ENCODE measurements around the gene AIP.
"Not testable (repeated sequence)": the region's sequence is repeated elsewhere in the genome, so short reads cannot be mapped to it uniquely, and the experiment has no call there.

The AIP gene

GRCh38 chr11:67507864-67508485, 25.1 kb downstream of the AIP start, which contains the start of gene CDK2AP2:
Gene CDK2AP2 (minus strand): TSS chr11:67508162. CDS start chr11:67508082, 80 bp downstream.
- DNase-seq = peak; percentile 97

DNA sequence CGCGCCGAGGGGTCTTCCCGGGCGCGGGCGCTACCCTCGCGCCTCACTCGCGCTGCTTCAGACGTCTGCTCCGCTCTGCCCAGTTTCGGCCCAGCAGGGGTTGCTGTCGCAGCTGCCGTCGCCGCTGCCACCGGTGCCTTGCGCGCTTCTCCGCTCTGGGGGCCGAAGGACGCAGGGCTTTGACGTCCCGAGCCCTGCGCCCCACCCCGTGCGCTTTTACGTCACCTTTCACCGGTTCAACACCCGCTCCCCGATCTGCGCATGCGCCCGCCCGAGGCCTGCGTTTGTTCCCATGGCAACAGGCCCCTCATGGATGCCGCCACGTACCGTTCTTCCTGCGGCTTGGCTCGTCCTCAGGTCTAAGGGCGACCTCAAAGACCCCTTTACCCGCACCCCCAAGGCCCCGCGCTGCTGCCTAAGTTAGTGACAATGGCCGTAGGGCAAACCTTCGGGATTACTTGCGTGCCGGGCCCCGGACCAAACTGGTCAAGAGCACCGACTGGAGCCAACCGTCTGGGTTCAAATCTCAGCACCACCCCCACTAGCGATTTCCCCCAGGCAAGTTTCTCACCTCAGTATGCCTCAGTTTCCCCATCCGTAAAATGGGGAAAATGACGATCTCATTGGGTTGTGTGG, 25.8 kb downstream of the AIP start:
- DNase-seq = peak; percentile 98

- no peak for DNase-seq
Observed at GRCh38 chr11:67510023-67510345, 27.2 kb downstream of the AIP start.

GRCh38 chr11:67511558-67511957, 28.7 kb downstream of the AIP start:
- DNase-seq = not testable (repeated sequence)

- no peak for DNase-seq
Observed at GRCh38 chr11:67514116-67514515, 31.3 kb downstream of the AIP start.

GRCh38 chr11:67516806-67517205, 34.0 kb downstream of the AIP start:
- no peak for DNase-seq

- no peak for DNase-seq
Observed at GRCh38 chr11:67517784-67518552, 35.1 kb downstream of the AIP start.

- no peak for DNase-seq
Observed at GRCh38 chr11:67519726-67520125, 36.9 kb downstream of the AIP start.

GRCh38 chr11:67520856-67521824, 38.3 kb downstream of the AIP start:
- DNase-seq = no peak

DNA sequence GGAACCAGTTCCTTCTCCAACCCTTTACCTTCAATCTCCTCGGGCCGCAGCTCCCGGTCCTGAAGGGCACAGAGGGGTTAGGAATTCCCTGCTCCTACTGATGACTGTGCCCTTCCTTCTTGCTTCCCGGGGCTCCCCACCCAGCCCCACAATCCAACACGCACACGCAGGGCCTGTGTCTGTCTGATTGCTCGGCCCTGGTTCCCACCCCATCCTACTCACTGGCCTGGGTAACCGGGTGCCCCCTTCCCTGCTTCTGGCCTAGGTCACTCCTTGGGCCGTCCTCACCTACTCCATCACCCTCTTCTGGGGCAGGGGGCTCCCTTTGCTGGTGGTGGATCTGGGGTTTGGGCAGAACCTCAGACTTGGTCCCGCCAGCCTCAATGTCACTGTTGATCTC, 39.1 kb downstream of the AIP start:
- DNase-seq = no peak

DNA sequence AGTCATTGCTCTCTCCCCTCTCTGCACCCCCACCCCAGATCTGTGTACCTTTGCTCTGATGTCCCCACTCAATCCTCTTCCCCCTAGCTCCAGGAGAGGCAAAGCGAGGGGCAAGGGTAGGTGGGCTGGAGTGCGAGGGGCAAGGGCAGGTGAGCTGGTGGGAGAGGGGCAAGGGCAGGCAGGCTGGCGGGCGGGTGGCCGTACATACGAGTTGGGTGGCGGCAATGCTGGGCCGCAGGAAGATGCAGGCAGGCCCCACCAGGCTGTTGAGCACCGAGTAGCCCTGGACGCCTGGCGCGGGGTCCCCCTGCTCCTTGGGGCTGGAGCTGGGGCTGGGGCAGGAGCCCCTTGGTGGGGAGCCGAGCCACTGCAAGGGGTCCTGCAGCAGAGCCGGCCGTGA, 39.5 kb downstream of the AIP start:
- DNase-seq = no peak

- no peak for DNase-seq
Observed at GRCh38 chr11:67522844-67523555, 40.2 kb downstream of the AIP start, which contains the start of gene CABP2. Gene CABP2 (minus strand): TSS chr11:67523446. CDS start chr11:67523326, 120 bp downstream.

DNA sequence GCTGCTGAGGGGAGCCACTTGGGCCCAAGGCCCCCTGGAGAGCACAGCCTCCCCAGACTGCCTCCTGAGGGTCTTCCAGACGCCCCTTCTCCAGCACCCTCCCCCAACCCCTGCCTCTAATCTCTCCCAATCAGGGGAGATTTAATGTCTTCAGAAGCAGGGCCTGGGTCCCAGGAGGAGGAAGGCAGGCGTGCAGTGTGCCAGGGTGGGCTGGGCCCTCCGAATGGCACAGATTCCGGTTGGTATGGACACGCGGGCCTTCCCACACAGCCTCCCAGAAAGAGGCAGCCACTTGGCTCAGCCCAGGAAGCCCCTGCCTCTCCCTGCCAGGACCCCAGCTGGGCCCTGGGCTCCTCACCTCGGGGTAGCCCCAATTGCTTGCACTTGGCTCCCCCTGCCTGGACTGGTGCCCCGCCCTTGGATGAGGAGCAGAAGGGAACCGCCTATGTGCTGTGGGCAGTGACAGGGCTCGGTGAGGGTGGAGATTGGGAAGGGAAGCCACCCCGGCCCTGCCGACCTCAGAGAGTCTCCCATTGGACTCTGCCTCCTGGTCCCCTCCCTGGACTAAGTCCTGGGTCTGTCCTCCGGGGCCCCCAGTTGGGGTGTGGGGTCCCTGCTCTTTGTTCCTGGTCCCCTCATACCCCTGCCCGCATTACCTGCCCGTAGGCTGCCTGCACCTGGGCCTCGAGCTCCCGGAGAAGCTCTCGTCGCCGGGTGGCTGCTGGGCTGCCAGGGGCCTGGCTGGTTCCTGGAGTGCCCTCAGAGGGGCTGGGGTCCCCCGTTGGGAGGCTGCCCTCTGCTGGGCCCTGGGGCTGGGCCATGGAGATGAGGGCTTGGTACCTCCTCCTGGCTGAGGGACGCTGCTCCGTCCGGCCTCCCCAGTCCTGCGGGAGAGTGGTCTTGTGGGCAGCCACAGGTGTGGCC, 41.0 kb downstream of the AIP start:
- DNase-seq = no peak

DNA sequence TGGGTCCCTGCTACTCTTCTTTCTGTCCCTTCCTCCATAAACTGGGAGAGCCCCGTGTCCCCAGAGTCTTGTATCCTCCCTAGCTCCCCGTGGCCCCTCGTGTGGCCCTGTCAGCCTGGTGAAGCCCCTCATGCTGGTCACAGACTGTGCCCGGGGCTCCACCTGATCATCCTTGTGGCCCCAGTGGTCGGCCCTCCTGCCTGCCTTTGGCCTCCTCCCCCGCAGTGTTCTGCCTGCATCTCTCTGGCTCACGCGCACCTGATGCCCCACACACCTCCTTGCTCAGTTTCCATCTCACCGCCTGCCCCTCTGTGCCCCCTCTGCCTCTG, 41.6 kb downstream of the AIP start:
- no peak for DNase-seq

DNA sequence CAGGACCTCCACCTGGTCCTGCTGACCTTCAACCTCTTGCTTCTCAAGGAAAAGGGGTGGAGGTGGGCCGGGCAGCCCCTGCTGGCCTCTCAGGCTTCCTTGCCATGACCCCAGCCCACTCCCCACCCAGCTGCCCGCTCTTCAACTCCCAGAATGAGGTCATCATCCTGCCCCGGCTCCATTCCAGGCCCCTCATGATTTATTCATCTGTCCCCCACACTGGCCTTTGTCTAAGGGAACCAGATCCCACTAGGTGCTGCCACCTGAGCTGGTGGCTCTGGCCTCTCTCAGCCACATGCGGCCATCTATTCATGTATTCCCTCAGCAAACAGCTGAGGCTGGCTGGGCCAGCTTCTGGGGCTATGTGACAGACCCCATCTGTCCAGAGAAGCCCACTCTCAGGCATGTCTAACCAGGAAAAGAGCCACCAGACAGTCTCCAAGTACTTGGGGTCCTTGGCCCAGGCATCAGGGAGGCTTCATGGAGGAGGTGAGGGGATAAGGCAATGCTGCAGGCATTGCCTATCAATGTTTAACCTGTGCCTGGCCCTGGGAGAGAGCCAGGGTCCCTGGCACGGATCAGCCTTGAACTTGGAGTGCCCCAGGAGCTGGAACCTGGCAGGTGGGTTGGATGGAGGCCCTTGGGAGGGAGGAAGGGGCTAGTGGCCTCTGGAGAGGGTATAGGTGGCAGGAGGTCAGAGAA, 42.6 kb downstream of the AIP start:
- DNase-seq = no peak

DNA sequence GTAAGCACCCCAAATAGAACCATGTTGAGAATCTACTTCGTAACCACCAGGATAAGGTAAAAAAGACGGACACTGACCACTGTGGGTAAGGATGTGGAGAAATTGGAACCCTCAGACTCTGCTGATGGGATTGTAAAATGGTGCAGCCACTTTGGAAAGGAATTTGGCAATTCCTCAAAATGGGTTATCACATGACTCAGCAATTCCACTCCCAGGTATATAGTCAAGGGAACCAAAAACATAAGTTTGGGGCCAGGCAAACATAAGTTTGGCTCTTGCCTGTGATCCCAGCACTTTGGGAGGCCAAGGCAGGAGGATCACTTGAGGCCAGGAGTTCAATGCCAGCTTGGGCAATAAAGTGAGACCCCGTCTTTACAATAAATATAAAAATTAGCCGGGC, 45.5 kb downstream of the AIP start:
- no peak for DNase-seq

DNA sequence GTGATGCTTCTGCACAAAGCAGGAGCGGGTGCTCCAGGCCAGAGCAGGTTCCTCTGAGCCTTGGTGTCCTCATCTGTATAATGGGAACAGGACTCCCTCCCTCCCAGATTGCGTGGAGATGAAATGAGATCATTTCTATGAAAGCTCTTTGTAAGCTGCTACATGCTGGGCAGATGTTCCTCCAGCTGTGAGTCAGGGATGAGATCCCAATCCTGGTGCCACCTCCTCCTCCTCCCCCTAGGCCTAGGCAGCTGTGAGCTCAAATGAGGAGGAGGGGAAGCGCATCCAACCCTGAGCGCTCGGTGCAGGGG, 47.4 kb downstream of the AIP start:
- DNase-seq = no peak

DNA sequence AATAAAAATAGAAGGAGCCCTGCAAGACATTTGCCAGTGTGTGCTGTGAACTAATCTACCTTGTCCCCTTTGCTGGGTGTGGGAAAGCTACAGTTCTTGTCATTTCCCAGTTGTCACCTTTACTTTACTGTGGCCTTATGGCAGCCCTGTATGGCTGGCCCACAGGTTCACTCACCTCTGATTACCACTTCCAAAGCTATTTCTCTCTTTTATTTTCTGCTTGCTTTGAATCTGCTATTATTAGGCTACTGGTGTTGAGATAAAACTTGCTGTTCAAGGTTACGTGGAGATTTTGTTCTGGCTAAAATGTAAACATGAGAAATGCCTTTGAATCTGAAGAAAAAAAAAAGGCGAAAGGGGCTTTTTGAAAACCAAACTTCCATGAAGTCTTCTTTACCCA, 50.1 kb downstream of the AIP start:
- DNase-seq = no peak

GRCh38 chr11:67534070-67534679, 51.3 kb downstream of the AIP start:
- no peak for DNase-seq

DNA sequence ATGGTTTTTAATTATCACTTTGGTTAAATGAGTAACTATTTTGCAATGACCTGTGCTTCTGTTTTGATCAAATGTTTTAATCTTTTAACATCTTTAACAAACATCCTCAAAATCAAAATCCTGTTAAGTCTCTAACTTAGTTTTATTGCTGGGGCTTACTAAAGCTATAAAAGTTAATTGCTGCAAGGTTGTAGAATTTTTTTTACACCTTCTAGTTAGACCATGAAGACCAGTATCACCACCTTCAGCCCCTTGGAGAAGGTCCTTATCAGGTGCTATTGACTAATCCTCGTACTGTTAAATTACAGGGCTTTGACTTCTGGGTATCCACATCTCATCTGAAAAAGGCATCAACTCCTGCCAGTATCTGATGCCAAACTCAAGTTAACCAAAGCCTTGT, 52.7 kb downstream of the AIP start:
- DNase-seq = no peak

All from activated gamma-delta T cell (primary cell).